ENCODE measurements around the gene GLRX. TPM values are rescaled to one million over a fixed set of nuclear protein-coding genes. Genes with fewer than 3 reads are reported as not detected.

GLRX gene
- total and polyA plus RNA-seq, 2 of the 13 experiments (the other 11 are each of a cell fraction or from before 2014, with no cell fraction given), result 63.8 to 499 TPM

- TF ChIP-seq NR1H2 (CRISPR knock-in tag; IDR thresholded peaks at IDR 0.05; ENCODE audit: borderline replicate concordance, low read depth) (no peak), ZSCAN12 (CRISPR knock-in tag; IDR thresholded peaks at IDR 0.05) (no peak), FOXO4 (CRISPR knock-in tag; conservative IDR thresholded peaks at IDR 0.05) (no peak), ZNF615 (CRISPR knock-in tag; IDR thresholded peaks at IDR 0.05; ENCODE audit: borderline replicate concordance) (no peak), POLR2AphosphoS5 (IDR thresholded peaks at IDR 0.05; ENCODE audit: low read depth, low read length) (peak; percentile 53; the same call in 1 of the 2 replicates), GRHL1 (CRISPR knock-in tag; conservative IDR thresholded peaks at IDR 0.05) (no peak), ZNF256 (CRISPR knock-in tag; conservative IDR thresholded peaks at IDR 0.05) (no peak), JARID2 (CRISPR knock-in tag; IDR thresholded peaks at IDR 0.05; ENCODE audit: insufficient replicate concordance) (no peak), ZNF205 (CRISPR knock-in tag; IDR thresholded peaks at IDR 0.05) (no peak), ZNF768 (CRISPR knock-in tag; IDR thresholded peaks at IDR 0.05) (no peak), THRA (CRISPR knock-in tag; IDR thresholded peaks at IDR 0.05; ENCODE audit: borderline replicate concordance) (peak; percentile 38; the same call in 1 of the 2 replicates), HMG20B (CRISPR knock-in tag; conservative IDR thresholded peaks at IDR 0.05) (peak; percentile 83), TRAFD1 (CRISPR knock-in tag; IDR thresholded peaks at IDR 0.05; ENCODE audit: borderline replicate concordance) (no peak), TERF1 (CRISPR knock-in tag; IDR thresholded peaks at IDR 0.05) (no peak), FOSL2 (CRISPR knock-in tag; IDR thresholded peaks at IDR 0.05) (peak; percentile 93), TFDP2 (CRISPR knock-in tag; IDR thresholded peaks at IDR 0.05) (no peak; the same call in 1 of the 2 replicates), SIX1 (CRISPR knock-in tag; IDR thresholded peaks at IDR 0.05; ENCODE audit: borderline replicate concordance) (peak; percentile 90), ZBTB26 (CRISPR knock-in tag; IDR thresholded peaks at IDR 0.05; ENCODE audit: borderline replicate concordance) (no peak)
Measured at GRCh38 chr5:95862671-95863382, 40.3 kb upstream of the GLRX start (continued).

Data from HepG2 (cell line).